ENCODE data around the gene ITM2C.

DNA sequence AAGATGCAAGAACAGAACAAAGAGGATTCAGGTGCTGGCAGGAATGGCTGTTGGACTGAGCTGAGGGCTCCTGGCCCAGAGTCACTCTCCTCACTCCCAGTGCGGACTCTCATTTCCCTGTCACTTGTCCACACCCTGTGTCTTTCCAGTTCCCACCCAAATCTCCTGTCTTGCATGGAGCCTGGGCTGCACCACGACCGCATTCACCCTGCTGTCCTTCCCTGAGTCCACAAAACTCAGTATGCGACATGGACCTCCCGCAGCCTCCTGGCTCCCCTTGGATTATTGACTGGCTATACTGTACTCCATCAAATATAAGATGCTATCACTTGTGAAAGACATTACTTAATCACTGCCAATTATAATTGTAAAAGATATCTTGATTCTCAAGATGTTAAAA, 2.5 kb upstream of the ITM2C start:
- TF ChIP-seq RAD21 (IDR thresholded peaks at IDR 0.05; ENCODE audit: low read depth) = no peak
- no peak for TF ChIP-seq YY1 (IDR thresholded peaks at IDR 0.05; ENCODE audit: low read depth)
- no peak for TF ChIP-seq CEBPB (IDR thresholded peaks at IDR 0.05)
- TF ChIP-seq, protein P1, sequence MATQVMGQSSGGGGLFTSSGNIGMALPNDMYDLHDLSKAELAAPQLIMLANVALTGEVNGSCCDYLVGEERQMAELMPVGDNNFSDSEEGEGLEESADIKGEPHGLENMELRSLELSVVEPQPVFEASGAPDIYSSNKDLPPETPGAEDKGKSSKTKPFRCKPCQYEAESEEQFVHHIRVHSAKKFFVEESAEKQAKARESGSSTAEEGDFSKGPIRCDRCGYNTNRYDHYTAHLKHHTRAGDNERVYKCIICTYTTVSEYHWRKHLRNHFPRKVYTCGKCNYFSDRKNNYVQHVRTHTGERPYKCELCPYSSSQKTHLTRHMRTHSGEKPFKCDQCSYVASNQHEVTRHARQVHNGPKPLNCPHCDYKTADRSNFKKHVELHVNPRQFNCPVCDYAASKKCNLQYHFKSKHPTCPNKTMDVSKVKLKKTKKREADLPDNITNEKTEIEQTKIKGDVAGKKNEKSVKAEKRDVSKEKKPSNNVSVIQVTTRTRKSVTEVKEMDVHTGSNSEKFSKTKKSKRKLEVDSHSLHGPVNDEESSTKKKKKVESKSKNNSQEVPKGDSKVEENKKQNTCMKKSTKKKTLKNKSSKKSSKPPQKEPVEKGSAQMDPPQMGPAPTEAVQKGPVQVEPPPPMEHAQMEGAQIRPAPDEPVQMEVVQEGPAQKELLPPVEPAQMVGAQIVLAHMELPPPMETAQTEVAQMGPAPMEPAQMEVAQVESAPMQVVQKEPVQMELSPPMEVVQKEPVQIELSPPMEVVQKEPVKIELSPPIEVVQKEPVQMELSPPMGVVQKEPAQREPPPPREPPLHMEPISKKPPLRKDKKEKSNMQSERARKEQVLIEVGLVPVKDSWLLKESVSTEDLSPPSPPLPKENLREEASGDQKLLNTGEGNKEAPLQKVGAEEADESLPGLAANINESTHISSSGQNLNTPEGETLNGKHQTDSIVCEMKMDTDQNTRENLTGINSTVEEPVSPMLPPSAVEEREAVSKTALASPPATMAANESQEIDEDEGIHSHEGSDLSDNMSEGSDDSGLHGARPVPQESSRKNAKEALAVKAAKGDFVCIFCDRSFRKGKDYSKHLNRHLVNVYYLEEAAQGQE (IDR thresholded peaks at IDR 0.05; ENCODE audit: low read depth) = no peak
- TF ChIP-seq, protein P2, sequence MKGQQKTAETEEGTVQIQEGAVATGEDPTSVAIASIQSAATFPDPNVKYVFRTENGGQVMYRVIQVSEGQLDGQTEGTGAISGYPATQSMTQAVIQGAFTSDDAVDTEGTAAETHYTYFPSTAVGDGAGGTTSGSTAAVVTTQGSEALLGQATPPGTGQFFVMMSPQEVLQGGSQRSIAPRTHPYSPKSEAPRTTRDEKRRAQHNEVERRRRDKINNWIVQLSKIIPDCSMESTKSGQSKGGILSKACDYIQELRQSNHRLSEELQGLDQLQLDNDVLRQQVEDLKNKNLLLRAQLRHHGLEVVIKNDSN (IDR thresholded peaks at IDR 0.05) = no peak
- no peak for TF ChIP-seq EP300 (IDR thresholded peaks at IDR 0.05; ENCODE audit: borderline replicate concordance)
- no peak for TF ChIP-seq CREB1 (IDR thresholded peaks at IDR 0.05; ENCODE audit: low read depth)
- TF ChIP-seq, protein P3, sequence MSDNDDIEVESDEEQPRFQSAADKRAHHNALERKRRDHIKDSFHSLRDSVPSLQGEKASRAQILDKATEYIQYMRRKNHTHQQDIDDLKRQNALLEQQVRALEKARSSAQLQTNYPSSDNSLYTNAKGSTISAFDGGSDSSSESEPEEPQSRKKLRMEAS (IDR thresholded peaks at IDR 0.05) = no peak
- TF ChIP-seq TAF1 (IDR thresholded peaks at IDR 0.05; ENCODE audit: low read depth) = no peak

Measured in Ishikawa (cell line).